Left lung (tissue), 10 donors: ENCODE measurements around the gene HTD2. TPM values are rescaled to one million over a fixed set of nuclear protein-coding genes. Genes with fewer than 3 reads are reported as not detected.

Source experiments
- ATAC-seq: fragments of 200-7000 bp; cut with Tn5 transposase; one replicate; pipeline ENCODE4 v1.9.1; 2020; ENCODE audit warnings: moderate library complexity
- DNase-seq, 4 donors: peaks; one replicate each; pipeline ENCODE4 v3.0.0-alpha.2; 2013 to 2020
- H3K27ac ChIP-seq, 2 donors: fragments of 200-600 bp; sonication (generic) in 1 of 2; one replicate each; pipeline versions ENCODE4 v1.5.0 to v1.8.0; 2020 to 2021
- H3K27me3 ChIP-seq, 2 donors: fragments of 200-600 bp; sonication (generic) in 1 of 2; one replicate each; pipeline versions ENCODE4 v1.5.0 to v1.8.0; 2020 to 2021
- H3K36me3 ChIP-seq, 2 donors: fragments of 200-600 bp; sonication (generic) in 1 of 2; one replicate each; pipeline versions ENCODE4 v1.5.0 to v1.8.0; 2020 to 2021
- H3K4me1 ChIP-seq, 2 donors: fragments of 200-600 bp; one replicate each; pipeline ENCODE4 v1.8.0; 2021
- H3K4me3 ChIP-seq, 2 donors: fragments of 200-600 bp; sonication (generic) in 1 of 2; one replicate each; pipeline versions ENCODE4 v1.5.0 to v1.8.0; 2020 to 2021; ENCODE audit warnings: mild to moderate bottlenecking in 1 of 2
- H3K9me3 ChIP-seq, 2 donors: fragments of 200-600 bp; sonication (generic) in 1 of 2; one replicate each; pipeline versions ENCODE4 v1.5.0 to v1.8.0; 2020 to 2021
- intact Hi-C, 2 donors: fragments of 100-400 bp; cut with DNase I; formaldehyde crosslinking; loops; one replicate each; pipeline versions ENCODE4 v1.11.2 to v1.14.2; 2022
- polyA plus RNA-seq, 6 donors: library from polyadenylated mRNA; unstranded; fragments of 120-200 nt; gene quantifications; one replicate each; pipeline ENCODE4 v1.2.1, GENCODE V29; 2013; ENCODE audit not compliant: insufficient read length in 6 of 6
- total RNA-seq, 2 donors: library from RNA; stranded (reverse); fragmentation: NEBNext Ultra II Directional; extraction: Animal tissue kit (Norgen Biotek cat#: 25700); gene quantifications; one replicate each; pipeline ENCODE4 v1.2.1, GENCODE V29; 2021
- TF ChIP-seq, protein P1 (sequence below), 2 donors: fragments of 200-600 bp; sonication (generic) in 1 of 2; IDR thresholded peaks; one replicate each; pipeline versions ENCODE4 v1.5.0 to v1.8.0; 2021; ENCODE audit warnings: antibody characterized with exemption in 2 of 2
- donor health status: DM: no; HTN: yes; CAD: no.
- donor health status: DM: no; HTN: no; CAD: no.

HTD2 gene
- total and polyA plus RNA-seq, 8 donors: 7.6 to 14.0 (median 11.9) TPM

DNA sequence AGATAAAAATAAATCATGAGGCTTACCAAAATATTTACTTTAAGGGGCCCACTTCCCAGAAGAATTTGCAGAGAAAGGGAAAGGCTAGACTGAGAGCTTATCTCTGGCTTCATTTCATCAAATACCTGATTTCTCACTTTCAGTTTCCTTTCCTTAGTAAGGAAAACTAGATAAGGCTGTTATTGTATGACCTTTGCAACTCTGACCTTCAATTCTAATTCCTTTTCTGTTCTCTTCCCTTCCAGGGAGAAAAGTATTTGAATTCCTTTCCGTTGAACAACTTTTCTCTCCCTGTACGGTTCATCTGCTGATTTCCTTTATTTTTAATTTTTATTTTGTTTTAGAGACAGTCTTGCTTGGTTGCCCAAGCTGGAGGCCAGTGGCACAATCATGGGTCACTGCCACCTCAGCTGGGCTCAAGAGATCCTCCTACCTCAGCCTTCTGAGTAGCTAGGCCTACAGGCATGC is 19.2 kb downstream of the HTD2 start:
- intact Hi-C loops: no loop called here
- Histone ChIP-seq H3K27me3 (no peaks in the 10 kb centered on the region), H3K36me3 (no peaks in the 10 kb centered on the region), H3K4me3 (no peak overlapping the region), H3K9me3 (no peaks in the 10 kb centered on the region), H3K27ac (peak overlapping the region in 1 of 2 donors; percentile 45), H3K4me1 (peaks cover 0 to 9% of the 10 kb centered on the region in 2 donors)
- TF ChIP-seq, protein P1, sequence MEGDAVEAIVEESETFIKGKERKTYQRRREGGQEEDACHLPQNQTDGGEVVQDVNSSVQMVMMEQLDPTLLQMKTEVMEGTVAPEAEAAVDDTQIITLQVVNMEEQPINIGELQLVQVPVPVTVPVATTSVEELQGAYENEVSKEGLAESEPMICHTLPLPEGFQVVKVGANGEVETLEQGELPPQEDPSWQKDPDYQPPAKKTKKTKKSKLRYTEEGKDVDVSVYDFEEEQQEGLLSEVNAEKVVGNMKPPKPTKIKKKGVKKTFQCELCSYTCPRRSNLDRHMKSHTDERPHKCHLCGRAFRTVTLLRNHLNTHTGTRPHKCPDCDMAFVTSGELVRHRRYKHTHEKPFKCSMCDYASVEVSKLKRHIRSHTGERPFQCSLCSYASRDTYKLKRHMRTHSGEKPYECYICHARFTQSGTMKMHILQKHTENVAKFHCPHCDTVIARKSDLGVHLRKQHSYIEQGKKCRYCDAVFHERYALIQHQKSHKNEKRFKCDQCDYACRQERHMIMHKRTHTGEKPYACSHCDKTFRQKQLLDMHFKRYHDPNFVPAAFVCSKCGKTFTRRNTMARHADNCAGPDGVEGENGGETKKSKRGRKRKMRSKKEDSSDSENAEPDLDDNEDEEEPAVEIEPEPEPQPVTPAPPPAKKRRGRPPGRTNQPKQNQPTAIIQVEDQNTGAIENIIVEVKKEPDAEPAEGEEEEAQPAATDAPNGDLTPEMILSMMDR (IDR thresholded peaks at IDR 0.05): no peak
- ATAC-seq (no peak), DNase-seq (no peak)

DNA sequence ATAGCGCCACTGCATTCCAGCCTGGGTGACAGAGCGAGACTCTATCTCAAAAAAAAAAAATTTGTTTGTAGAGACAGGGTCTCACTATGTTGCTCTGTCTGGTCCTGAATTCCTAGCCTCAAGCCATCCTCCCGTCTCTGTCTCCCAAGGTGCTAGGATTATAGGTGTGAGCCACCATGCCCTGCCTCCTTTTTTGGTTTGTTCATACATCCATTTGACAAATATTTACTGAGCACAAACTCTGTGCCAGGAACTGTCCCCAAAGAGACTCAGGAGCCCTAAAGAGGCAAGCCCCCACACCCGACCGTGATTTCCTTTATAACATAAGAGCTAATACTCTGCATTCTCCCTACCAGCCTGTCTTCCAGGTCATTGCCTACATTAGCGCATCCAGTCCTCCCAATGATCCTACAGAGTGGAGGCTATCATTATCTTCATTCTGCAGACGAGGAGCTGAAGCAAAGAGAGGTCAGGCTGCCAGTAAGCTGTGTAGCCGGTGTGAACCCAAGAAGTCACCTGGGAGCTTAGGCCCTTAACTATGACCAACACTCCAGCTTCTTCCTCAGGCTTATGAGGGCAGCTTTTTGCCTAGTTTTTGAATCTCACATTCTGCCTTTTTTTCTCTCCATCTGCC is 20.1 kb downstream of the HTD2 start:
- no peaks in the 10 kb centered on the region for H3K36me3 ChIP-seq
- peaks cover 0 to 9% of the 10 kb centered on the region in 2 donors for H3K4me1 ChIP-seq
- ATAC-seq (no peak), DNase-seq (no peak)
- intact Hi-C loops: no loop called here
- H3K9me3 ChIP-seq: no peaks in the 10 kb centered on the region
- TF ChIP-seq, protein P1 (IDR thresholded peaks at IDR 0.05): no peak
- H3K27ac ChIP-seq: no peak overlapping the region
- H3K4me3 ChIP-seq: no peak overlapping the region
- H3K27me3 ChIP-seq: no peaks in the 10 kb centered on the region

DNA sequence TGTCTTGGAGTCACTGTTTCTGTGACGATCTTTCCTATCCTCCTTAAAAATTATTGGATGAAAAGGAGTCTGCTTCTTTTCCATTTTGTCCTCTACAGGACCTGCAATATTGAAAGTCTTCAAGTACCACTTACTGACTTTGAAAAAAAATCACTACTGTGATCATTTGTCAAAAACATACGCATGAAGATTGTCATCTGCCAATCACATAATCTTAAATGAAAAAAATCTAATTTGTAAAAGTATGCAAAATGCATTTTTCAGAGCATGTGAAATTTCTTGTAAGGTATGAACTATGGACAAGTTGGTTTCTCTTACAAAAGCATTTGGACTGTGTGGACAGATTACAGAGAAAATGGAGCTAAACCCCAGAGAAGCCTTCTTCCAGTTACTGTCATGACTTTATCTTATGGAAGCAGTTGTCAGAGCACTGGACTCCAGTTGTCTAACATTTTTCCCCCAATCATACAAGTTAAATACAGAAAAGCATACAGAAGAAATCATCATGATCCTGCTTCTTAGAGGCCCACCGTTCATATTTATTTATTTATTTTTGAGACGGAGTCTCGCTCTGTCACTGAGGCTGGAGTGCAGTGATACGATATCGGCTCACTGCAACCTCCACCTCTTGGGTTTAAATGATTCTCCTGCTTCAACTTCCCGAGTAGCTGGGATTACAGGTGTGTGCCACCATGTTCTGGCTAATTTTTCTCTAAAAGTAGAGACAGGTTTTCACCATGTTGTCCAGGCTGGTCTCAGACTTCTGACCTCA is 23.0 kb downstream of the HTD2 start:
- Histone ChIP-seq H3K4me1 (peaks cover 3 to 27% of the 10 kb centered on the region in 2 donors), H3K4me3 (no peak overlapping the region), H3K36me3 (no peaks in the 10 kb centered on the region), H3K27ac (no peak overlapping the region), H3K9me3 (no peaks in the 10 kb centered on the region), H3K27me3 (no peaks in the 10 kb centered on the region)
- TF ChIP-seq, protein P1 (IDR thresholded peaks at IDR 0.05): no peak
- no peak for ATAC-seq
- no peak for DNase-seq
- intact Hi-C loops: no loop called here

DNA sequence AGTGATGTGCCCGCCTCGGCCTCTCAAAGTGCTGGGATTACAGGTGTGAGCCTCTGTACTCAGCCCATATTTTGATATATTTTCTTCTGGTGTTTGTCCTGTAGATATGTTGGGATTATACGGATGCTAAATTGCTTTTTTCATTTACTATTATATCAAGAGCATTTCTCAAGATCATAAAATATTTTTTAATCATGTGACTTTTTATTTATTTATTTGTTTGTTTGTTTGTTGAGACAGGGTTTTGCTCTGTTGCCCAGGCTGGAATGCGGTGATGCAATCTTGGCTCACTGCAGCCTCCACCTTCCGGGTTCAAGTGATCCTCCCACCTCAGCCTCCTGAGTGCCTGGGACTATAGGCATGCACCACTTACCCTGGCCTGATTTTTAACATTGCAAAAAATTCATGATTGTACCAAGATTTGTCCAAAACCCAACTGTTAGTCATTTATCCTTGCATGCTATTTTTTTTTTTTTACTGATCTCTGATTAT is 23.6 kb downstream of the HTD2 start:
- no peaks in the 10 kb centered on the region for H3K9me3 ChIP-seq
- no peak overlapping the region for H3K4me3 ChIP-seq
- ATAC-seq (no peak), DNase-seq (no peak)
- H3K4me1 ChIP-seq: peaks cover 3 to 30% of the 10 kb centered on the region in 2 donors
- intact Hi-C loops: loop anchor here in 1 of 2 donors (5.0 kb wide), 1 partner anchor 82 kb away; no protein-coding TSS in a partner anchor
- no peaks in the 10 kb centered on the region for H3K27me3 ChIP-seq
- no peak overlapping the region for H3K27ac ChIP-seq
- TF ChIP-seq, protein P1 (IDR thresholded peaks at IDR 0.05): no peak
- no peaks in the 10 kb centered on the region for H3K36me3 ChIP-seq

DNA sequence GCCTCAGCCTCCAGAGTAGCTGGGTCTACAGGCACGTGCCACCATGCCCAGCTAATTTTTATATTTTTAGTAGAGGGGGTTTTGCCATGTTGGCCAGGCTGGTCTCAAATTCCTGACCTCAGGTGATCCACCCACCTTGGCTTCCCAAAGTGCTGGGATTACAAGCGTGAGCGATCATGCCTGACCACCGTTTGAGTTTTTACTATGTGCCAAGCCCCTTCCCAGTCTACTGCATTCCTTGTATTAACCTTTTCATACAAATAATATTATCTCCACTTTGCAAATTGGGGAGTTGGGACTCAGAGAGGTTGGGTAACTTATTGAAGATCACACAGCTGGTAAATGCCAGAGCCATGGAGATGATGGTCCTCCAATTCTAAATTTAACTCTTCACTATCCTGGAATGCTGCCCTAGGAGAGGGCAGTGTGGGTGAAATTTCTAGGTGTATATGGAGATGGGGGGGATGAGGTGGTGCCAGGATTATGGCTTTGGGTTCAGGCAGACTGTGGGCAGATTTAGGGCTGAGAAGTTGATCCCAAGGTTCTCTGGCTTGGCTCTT is 25.4 kb downstream of the HTD2 start:
- Histone ChIP-seq H3K27me3 (no peaks in the 10 kb centered on the region), H3K36me3 (no peaks in the 10 kb centered on the region), H3K4me3 (no peak overlapping the region), H3K4me1 (peaks cover 3 to 37% of the 10 kb centered on the region in 2 donors), H3K9me3 (no peaks in the 10 kb centered on the region), H3K27ac (no peak overlapping the region)
- ATAC-seq: no peak
- intact Hi-C loops: loop anchor here in 1 of 2 donors (5.0 kb wide), 1 partner anchor 81 kb away; no protein-coding TSS in a partner anchor
- TF ChIP-seq, protein P1 (IDR thresholded peaks at IDR 0.05): no peak
- DNase-seq: no peak
